GM19463 (cell line): ENCODE data around the gene GHRH.

Experiments used
- ATAC-seq: cut with Tn5 transposase; IDR thresholded peaks from one replicate; pipeline ENCODE4 v1.9.1; 2021; ENCODE audit warnings: mild to moderate bottlenecking, moderate library complexity; ENCODE audit not compliant: unreplicated experiment

Gene GHRH

GRCh38 chr20:37291724-37292126 is 30.1 kb upstream of the GHRH start:
- peak; percentile 51 for ATAC-seq

- no peak for ATAC-seq
These were observed 28.7 kb upstream of the GHRH start for GRCh38 chr20:37290158-37290810.

GRCh38 chr20:37288091-37288490 is 26.5 kb upstream of the GHRH start:
- no peak for ATAC-seq

GRCh38 chr20:37285664-37286374 is 24.2 kb upstream of the GHRH start:
- no peak for ATAC-seq

GRCh38 chr20:37284691-37285161 is 23.1 kb upstream of the GHRH start:
- no peak for ATAC-seq

- no peak for ATAC-seq
These were observed 22.0 kb upstream of the GHRH start for GRCh38 chr20:37283530-37284195.

GRCh38 chr20:37282556-37282955 is 20.9 kb upstream of the GHRH start:
- ATAC-seq: no peak

GRCh38 chr20:37280403-37280802 is 18.8 kb upstream of the GHRH start:
- no peak for ATAC-seq

- ATAC-seq: no peak
These were observed 18.2 kb upstream of the GHRH start for GRCh38 chr20:37279820-37280219.

GRCh38 chr20:37278966-37279590 is 17.5 kb upstream of the GHRH start:
- no peak for ATAC-seq

GRCh38 chr20:37277253-37277593 is 15.6 kb upstream of the GHRH start:
- no peak for ATAC-seq

GRCh38 chr20:37276494-37277252 is 15.1 kb upstream of the GHRH start:
- ATAC-seq: no peak

- no peak for ATAC-seq
These were observed 13.4 kb upstream of the GHRH start for GRCh38 chr20:37274851-37275524.

GRCh38 chr20:37273988-37274387 is 12.4 kb upstream of the GHRH start:
- no peak for ATAC-seq

- ATAC-seq: no peak
These were observed 9.8 kb upstream of the GHRH start for GRCh38 chr20:37271421-37271768.

- peak; percentile 66 for ATAC-seq
These were observed 9.2 kb upstream of the GHRH start for GRCh38 chr20:37270576-37271420.

GRCh38 chr20:37267667-37268313 is 6.2 kb upstream of the GHRH start:
- no peak for ATAC-seq

GRCh38 chr20:37266940-37267666 is 5.5 kb upstream of the GHRH start:
- no peak for ATAC-seq
